Adrenal gland (tissue), 12 donors: Measurements from ENCODE around the gene ZBTB44. TPM values are rescaled to one million over a fixed set of nuclear protein-coding genes. Genes with fewer than 3 reads are reported as not detected.
"Not testable (repeated sequence)": the region's sequence is repeated elsewhere in the genome, so short reads cannot be mapped to it uniquely, and the experiment has no call there.

ENCODE experiments used
- DNase-seq, 7 donors: peaks; one replicate each; pipeline ENCODE4 v3.0.0-alpha.2; 2019 to 2020
- H3K27ac ChIP-seq, 5 donors: fragments of 200-600 bp; sonication (generic) in 4 of 5; 1 replicate in 3 of 5; 2 replicates in 2 of 5; pipeline versions ENCODE4 v1.5.1 to v1.8.0; 2016 to 2020; ENCODE audit warnings: mild to moderate bottlenecking in 1 of 5
- H3K27me3 ChIP-seq: fragments of 200-600 bp; 2 replicates; pipeline ENCODE4 v1.8.0; 2021
- H3K36me3 ChIP-seq, 2 donors: fragments of 200-600 bp; replicated peaks in 1 of 2; 1 replicate in 1 of 2; 2 replicates in 1 of 2; pipeline versions ENCODE4 v1.5.1 to v1.8.0; 2018 to 2022
- H3K4me1 ChIP-seq, 2 donors: fragments of 200-600 bp; replicated peaks in 1 of 2; 1 replicate in 1 of 2; 2 replicates in 1 of 2; pipeline versions ENCODE4 v1.5.1 to v1.8.0; 2018 to 2021
- H3K4me3 ChIP-seq, 4 donors: fragments of 200-600 bp; sonication (generic) in 3 of 4; one replicate each; pipeline ENCODE4 v1.5.1; 2016 to 2018
- H3K9me3 ChIP-seq, 3 donors: fragments of 200-600 bp; sonication (generic) in 1 of 3; replicated peaks in 1 of 3; 1 replicate in 2 of 3; 2 replicates in 1 of 3; pipeline versions ENCODE4 v1.5.1 to v1.8.0; 2016 to 2021
- POLR2A ChIP-seq, 2 donors: fragments of 450-650 bp; IDR thresholded peaks; one replicate each; pipeline ENCODE4 v1.6.1; 2017; ENCODE audit warnings: antibody characterized with exemption in 2 of 2, mild to moderate bottlenecking in 2 of 2, moderate library complexity in 1 of 2
- WGBS, 4 donors: extraction: QIAGEN DNeasy Blood & Tissue Kit in 2 of 4; methylation state at CpG; one replicate each; pipeline versions ENCODE4 v1.1.5 to v1.1.7; 2013 to 2017; 5-methylcytosine and 5-hydroxymethylcytosine counted together
- intact Hi-C, 2 donors: fragments of 100-400 bp; cut with DNase I; formaldehyde crosslinking; loops; one replicate each; pipeline versions ENCODE4 v1.14.1 to v1.15.0; 2022 to 2023
- polyA plus RNA-seq, 3 donors: library from polyadenylated mRNA; stranded (reverse); fragments of 200-250 nt in 2 of 3; fragments of 350-450 nt in 1 of 3; fragmentation: Illumina TruSeq in 1 of 3; extraction: RNeasy Lipid Tissue Mini Kit (QIAGEN cat#74804) in 1 of 3; gene quantifications; one replicate each; pipeline ENCODE4 v1.2.3, GENCODE V29; 2013 to 2014
- total RNA-seq, 9 donors: library from RNA; depleted of rRNA in 4 of 9; stranded (reverse); fragments of >200 nt in 4 of 9; fragments of 120-200 nt in 1 of 9; fragmentation: NEBNext Ultra II Directional in 1 of 9; extraction: Animal tissue kit (Norgen Biotek cat#: 25700) in 1 of 9; gene quantifications; one replicate each; pipeline versions ENCODE4 v1.1.0 to v1.2.4, GENCODE V29; 2013 to 2023
- TF ChIP-seq, protein P1 (sequence below), 6 experiments: fragments of 450-650 bp in 4 of 6; fragments of 200-600 bp in 2 of 6; sonication (generic) in 1 of 6; IDR thresholded peaks; 1 replicate in 5 of 6; 2 replicates in 1 of 6; pipeline versions ENCODE4 v1.5.1 to v1.8.0; 2016 to 2021; ENCODE audit warnings: antibody characterized with exemption in 6 of 6, mild to moderate bottlenecking in 2 of 6, moderate library complexity in 1 of 6
- donor health status: healthy with polysubstance abuse.
- donor health status: Bipolar disorder and iron deficiency.
- donor health status: DM: yes; HTN: yes; CAD: no.
- donor health status: DM: no; HTN: no; CAD: no.
- donor health status: DM: no; HTN: no; CAD: no.
- donor health status: DM: yes; HTN: yes; CAD: no.

ZBTB44 gene
- total and polyA plus RNA-seq, 12 donors = 10.1 to 94.3 (median 39.6) TPM

DNA sequence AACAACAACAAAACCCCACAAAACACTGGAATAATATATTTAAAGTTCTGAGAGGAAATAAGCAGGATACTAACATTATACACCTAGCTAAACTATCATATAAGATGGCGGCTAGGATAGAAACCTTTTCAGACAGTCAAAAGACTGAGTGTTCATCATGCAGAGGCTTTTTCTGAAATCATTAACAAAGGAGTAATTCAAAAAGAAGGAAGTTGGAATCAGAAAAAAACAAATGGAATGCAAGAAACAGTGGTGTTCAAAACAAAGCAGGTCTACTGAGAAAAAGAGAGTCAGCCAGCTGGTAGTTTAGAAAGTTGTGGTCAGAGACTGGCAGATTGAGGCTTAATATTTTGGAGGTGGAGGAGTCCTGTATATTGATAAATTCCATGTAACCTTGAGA is 30.1 kb upstream of the ZBTB44 start:
- TF ChIP-seq, protein P1, sequence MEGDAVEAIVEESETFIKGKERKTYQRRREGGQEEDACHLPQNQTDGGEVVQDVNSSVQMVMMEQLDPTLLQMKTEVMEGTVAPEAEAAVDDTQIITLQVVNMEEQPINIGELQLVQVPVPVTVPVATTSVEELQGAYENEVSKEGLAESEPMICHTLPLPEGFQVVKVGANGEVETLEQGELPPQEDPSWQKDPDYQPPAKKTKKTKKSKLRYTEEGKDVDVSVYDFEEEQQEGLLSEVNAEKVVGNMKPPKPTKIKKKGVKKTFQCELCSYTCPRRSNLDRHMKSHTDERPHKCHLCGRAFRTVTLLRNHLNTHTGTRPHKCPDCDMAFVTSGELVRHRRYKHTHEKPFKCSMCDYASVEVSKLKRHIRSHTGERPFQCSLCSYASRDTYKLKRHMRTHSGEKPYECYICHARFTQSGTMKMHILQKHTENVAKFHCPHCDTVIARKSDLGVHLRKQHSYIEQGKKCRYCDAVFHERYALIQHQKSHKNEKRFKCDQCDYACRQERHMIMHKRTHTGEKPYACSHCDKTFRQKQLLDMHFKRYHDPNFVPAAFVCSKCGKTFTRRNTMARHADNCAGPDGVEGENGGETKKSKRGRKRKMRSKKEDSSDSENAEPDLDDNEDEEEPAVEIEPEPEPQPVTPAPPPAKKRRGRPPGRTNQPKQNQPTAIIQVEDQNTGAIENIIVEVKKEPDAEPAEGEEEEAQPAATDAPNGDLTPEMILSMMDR (IDR thresholded peaks at IDR 0.05) = no peak
- TF ChIP-seq POLR2A (IDR thresholded peaks at IDR 0.05) = no peak
- intact Hi-C loops = no loop called here
- WGBS, 4 donors = 87 to 97% (median 92%) methylated on average over 1 of the region's 1 CpG

DNA sequence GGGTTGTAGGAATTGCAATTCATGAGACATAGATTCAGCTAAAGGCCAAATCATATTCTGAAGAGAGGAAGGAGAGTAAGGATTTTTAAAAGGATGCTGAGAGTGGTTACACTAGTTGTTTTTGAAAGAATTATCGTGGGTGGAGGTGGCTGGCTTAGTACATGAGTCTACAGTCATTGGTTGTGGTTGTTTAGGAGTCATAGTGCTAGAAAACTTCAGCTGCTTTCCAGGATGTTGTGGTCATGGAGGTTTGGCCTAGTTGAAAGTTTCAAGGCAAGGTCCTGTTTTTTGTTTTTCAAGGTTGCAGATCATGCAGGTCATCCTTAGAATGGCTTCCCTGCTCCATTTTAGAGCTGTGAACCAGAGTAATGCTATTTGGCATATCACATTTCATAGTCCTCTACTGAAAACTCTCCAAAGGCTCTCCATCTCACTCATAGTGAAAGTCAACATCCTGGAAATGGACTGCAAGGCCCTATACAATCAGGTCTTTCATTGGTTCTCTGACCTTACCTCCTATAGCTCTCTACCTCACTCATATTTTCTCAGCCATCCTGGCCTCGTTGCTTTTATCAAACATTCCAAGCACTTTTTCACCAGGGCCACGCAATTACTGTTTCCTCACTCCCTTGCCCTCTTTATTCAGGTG is 26.1 kb upstream of the ZBTB44 start:
- no peaks in the 10 kb centered on the region for H3K9me3 ChIP-seq
- WGBS, 4 donors = 76 to 84% (median 78%) methylated on average over 3 of the region's 3 CpGs
- TF ChIP-seq, protein P1 (IDR thresholded peaks at IDR 0.05) = no peak
- TF ChIP-seq POLR2A (IDR thresholded peaks at IDR 0.05) = no peak
- no peak overlapping the region for H3K27ac ChIP-seq
- no peaks in the 10 kb centered on the region for H3K36me3 ChIP-seq
- H3K4me3 ChIP-seq = no peak overlapping the region
- no peaks in the 10 kb centered on the region for H3K27me3 ChIP-seq
- no peaks in the 10 kb centered on the region for H3K4me1 ChIP-seq
- intact Hi-C loops = no loop called here
- DNase-seq = no peak

More for the DNA sequence above, 30.1 kb upstream of the ZBTB44 start:
- H3K27me3 ChIP-seq = no peaks in the 10 kb centered on the region
- H3K4me1 ChIP-seq = no peaks in the 10 kb centered on the region
- no peaks in the 10 kb centered on the region for H3K9me3 ChIP-seq
- DNase-seq = no peak
- no peaks in the 10 kb centered on the region for H3K36me3 ChIP-seq
- no peak overlapping the region for H3K4me3 ChIP-seq
- H3K27ac ChIP-seq = no peak overlapping the region

DNA sequence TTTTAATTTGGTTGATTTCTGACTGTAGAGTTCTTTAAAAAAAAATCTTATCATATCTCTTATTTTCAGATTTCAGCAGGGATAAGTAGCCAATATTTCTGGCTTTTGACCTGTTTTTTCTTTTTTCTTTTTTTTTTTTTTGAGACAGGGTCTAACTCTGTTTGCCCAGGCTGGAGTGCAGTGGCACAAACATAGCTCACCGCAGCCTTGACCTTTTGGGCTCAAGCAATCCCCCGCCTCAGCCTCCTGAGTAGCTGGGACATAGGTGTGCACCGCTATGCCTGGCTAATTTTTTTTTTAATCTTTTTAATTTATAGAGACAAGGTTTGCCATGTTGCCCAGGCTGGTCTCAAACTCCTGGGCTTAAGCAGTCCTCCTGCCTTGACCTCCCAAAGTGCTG is 23.9 kb upstream of the ZBTB44 start:
- TF ChIP-seq, protein P1 (IDR thresholded peaks at IDR 0.05) = no peak
- no peak for TF ChIP-seq POLR2A (IDR thresholded peaks at IDR 0.05)
- H3K27ac ChIP-seq = no peak overlapping the region
- H3K4me3 ChIP-seq = no peak overlapping the region
- H3K9me3 ChIP-seq = no peaks in the 10 kb centered on the region
- no peak for DNase-seq
- no peaks in the 10 kb centered on the region for H3K36me3 ChIP-seq
- H3K4me1 ChIP-seq = no peaks in the 10 kb centered on the region
- H3K27me3 ChIP-seq = no peaks in the 10 kb centered on the region
- 78 to 92% (median 82%) methylated on average over 3 of the region's 3 CpGs for WGBS, 4 donors
- intact Hi-C loops = no loop called here

DNA sequence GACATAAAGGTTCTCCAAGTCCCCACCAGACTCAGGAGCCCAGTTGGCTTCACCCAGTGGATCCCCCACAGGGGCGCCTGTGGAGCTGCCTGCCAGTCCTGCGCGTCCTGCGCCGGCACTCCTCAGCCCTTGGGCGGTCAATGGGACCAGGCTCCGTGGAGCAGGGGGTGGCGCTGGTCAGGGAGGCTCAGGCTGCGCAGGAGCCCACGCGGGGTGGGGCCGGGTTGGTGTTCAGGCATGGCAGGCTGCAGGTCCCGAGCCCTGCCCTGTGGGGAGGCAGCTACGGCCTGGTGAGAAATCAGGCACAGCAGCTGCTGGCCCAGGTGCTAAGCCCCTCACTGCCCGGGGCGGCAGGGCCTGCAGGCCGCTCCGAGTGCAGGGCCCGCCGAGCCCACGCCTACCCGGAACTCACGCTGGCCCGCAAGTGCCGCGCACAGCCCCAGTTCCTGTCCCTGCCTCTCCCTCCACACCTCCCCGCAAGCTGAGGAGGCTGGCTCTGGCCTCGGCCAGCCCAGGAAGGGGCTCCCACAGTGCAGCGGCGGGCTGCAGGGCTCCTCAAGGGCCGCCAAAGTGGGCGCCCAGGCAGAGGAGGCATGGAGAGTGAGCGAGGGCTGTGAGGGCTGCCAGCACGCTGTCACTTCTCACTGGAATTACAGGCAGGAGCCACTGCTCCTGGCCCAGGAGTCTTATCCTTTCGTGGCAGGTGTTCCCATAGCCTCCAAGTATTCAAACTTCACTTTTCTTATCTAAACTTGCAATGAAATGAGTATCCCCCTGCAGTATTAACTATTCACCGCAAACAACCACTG is 22.8 kb upstream of the ZBTB44 start:
- intact Hi-C loops = no loop called here
- H3K4me3 ChIP-seq = no peak overlapping the region
- H3K4me1 ChIP-seq = no peaks in the 10 kb centered on the region
- no peak overlapping the region for H3K27ac ChIP-seq
- no peak for DNase-seq
- WGBS, 4 donors = 92 to 96% (median 95%) methylated on average over 6 to 36 of the region's 36 CpGs
- no peaks in the 10 kb centered on the region for H3K9me3 ChIP-seq
- H3K36me3 ChIP-seq = no peaks in the 10 kb centered on the region
- TF ChIP-seq, protein P1 (IDR thresholded peaks at IDR 0.05) = no peak
- TF ChIP-seq POLR2A (IDR thresholded peaks at IDR 0.05) = no peak
- no peaks in the 10 kb centered on the region for H3K27me3 ChIP-seq

DNA sequence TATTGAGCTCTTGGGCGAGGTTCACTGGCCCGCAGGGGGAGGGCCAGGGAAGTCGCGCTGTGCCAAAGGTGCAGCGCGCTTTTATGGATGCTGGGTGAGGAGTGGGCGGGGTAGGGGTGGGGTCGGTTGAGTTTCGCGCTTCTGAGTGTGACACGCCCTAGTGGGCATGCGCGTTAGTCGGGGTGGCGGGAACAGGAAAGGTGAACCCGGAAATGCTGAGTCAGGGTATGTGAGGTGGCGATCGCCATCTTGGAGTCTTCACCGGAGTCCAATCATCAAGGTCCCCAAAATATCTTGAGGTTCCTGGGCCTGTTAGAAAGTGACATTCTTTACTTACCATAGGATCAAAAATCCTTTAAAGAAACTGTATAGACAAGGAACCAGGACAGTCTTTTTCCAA is 16.7 kb upstream of the ZBTB44 start:
- intact Hi-C loops, DNase-seq, H3K27ac ChIP-seq, H3K27me3 ChIP-seq, H3K4me1 ChIP-seq, H3K36me3 ChIP-seq, H3K9me3 ChIP-seq, H3K4me3 ChIP-seq: not testable (repeated sequence)
- WGBS, 4 donors = 93 to 98% (median 96%) methylated on average over 19 of the region's 19 CpGs
